Liver (tissue), 3 donors: ENCODE data around the gene MAMDC2.

Experiments
- ATF3 ChIP-seq: IDR thresholded peaks from 2 replicates; pipeline ENCODE4 v1.6.1; 2016; ENCODE audit warnings: antibody characterized with exemption
- CTCF ChIP-seq: fragments of 150-350 bp; IDR thresholded peaks from 2 replicates; pipeline ENCODE4 v1.5.1; 2017; ENCODE audit warnings: improper control_type of control experiment, low read depth, low read length; ENCODE audit not compliant: missing input control
- FOXA1 ChIP-seq: IDR thresholded peaks from 2 replicates; pipeline ENCODE4 v1.6.1; 2016; ENCODE audit warnings: antibody characterized with exemption
- GABPA ChIP-seq, 2 donors: IDR thresholded peaks in 1 of 2; conservative IDR thresholded peaks in 1 of 2; 2 replicates each; pipeline ENCODE4 v1.6.1; 2016; ENCODE audit warnings: antibody characterized with exemption in 2 of 2, mild to moderate bottlenecking in 1 of 2, moderate library complexity in 1 of 2
- MAX ChIP-seq: IDR thresholded peaks from 2 replicates; pipeline ENCODE4 v1.6.1; 2016; ENCODE audit warnings: antibody characterized with exemption
- RAD21 ChIP-seq, 2 donors: IDR thresholded peaks; 2 replicates each; pipeline ENCODE4 v1.6.1; 2016; ENCODE audit warnings: antibody characterized with exemption in 2 of 2, mild to moderate bottlenecking in 2 of 2
- SP1 ChIP-seq: IDR thresholded peaks from 2 replicates; pipeline ENCODE4 v1.6.1; 2018; ENCODE audit warnings: antibody characterized with exemption, mild to moderate bottlenecking
- TAF1 ChIP-seq: conservative IDR thresholded peaks from 2 replicates; pipeline ENCODE4 v1.6.1; 2016; ENCODE audit warnings: antibody characterized with exemption, mild to moderate bottlenecking
- donor health status: healthy.
- donor health status: healthy.

GRCh38 chr9:70130266-70130665 lies 86.6 kb downstream of the MAMDC2 start:
- TF ChIP-seq GABPA (IDR thresholded peaks at IDR 0.05 in 1 of 2, conservative IDR thresholded peaks at IDR 0.05 in 1 of 2) (no peak), RAD21 (IDR thresholded peaks at IDR 0.05) (no peak), CTCF (no peak), SP1 (no peak), ATF3 (no peak), MAX (no peak), FOXA1 (no peak), TAF1 (no peak)
